Coronary artery (tissue), 2 donors: Measurements from ENCODE around the gene PCK1.
A peak's percentile ranks its signal among the peaks of the same experiment; 100 is the strongest.

Experiments
- DNase-seq: peaks from one replicate; pipeline ENCODE4 v3.0.0-alpha.2; 2017; ENCODE audit warnings: low spot score
- H3K27ac ChIP-seq, 2 donors: fragments of 200-600 bp; sonication (generic); one replicate each; pipeline ENCODE4 v1.5.1; 2016 to 2019
- H3K4me3 ChIP-seq: fragments of 200-600 bp; sonication (generic); 2 replicates; pipeline ENCODE4 v1.5.1; 2016; ENCODE audit warnings: mild to moderate bottlenecking, moderate library complexity
- TF ChIP-seq, protein P1 (sequence below): fragments of 200-600 bp; sonication (generic); IDR thresholded peaks from one replicate; pipeline ENCODE4 v1.5.1; 2019; ENCODE audit warnings: antibody characterized with exemption

The PCK1 gene

DNA sequence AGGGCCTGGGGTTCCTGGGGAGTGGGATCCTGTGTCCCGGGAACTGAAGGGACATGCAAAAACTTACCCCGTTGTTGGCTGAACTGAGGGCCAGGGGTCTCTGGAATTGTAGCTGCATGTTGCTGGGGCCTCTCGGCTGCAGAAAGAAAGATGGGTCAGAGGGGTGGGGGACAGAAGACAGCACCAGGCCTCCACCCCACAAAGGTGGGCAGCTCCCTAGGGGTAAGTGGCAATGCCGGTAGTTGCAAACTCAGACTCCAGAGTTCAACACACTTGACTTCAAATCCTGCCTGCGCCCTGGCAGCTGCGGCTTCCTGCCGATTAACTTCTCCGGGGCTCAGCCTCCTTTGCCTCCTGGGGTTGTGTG lies 54.5 kb downstream of the PCK1 start:
- Histone ChIP-seq H3K27ac (no peak overlapping the region), H3K4me3 (no peak overlapping the region)
- TF ChIP-seq, protein P1, sequence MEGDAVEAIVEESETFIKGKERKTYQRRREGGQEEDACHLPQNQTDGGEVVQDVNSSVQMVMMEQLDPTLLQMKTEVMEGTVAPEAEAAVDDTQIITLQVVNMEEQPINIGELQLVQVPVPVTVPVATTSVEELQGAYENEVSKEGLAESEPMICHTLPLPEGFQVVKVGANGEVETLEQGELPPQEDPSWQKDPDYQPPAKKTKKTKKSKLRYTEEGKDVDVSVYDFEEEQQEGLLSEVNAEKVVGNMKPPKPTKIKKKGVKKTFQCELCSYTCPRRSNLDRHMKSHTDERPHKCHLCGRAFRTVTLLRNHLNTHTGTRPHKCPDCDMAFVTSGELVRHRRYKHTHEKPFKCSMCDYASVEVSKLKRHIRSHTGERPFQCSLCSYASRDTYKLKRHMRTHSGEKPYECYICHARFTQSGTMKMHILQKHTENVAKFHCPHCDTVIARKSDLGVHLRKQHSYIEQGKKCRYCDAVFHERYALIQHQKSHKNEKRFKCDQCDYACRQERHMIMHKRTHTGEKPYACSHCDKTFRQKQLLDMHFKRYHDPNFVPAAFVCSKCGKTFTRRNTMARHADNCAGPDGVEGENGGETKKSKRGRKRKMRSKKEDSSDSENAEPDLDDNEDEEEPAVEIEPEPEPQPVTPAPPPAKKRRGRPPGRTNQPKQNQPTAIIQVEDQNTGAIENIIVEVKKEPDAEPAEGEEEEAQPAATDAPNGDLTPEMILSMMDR: no peak
- DNase-seq: no peak

DNA sequence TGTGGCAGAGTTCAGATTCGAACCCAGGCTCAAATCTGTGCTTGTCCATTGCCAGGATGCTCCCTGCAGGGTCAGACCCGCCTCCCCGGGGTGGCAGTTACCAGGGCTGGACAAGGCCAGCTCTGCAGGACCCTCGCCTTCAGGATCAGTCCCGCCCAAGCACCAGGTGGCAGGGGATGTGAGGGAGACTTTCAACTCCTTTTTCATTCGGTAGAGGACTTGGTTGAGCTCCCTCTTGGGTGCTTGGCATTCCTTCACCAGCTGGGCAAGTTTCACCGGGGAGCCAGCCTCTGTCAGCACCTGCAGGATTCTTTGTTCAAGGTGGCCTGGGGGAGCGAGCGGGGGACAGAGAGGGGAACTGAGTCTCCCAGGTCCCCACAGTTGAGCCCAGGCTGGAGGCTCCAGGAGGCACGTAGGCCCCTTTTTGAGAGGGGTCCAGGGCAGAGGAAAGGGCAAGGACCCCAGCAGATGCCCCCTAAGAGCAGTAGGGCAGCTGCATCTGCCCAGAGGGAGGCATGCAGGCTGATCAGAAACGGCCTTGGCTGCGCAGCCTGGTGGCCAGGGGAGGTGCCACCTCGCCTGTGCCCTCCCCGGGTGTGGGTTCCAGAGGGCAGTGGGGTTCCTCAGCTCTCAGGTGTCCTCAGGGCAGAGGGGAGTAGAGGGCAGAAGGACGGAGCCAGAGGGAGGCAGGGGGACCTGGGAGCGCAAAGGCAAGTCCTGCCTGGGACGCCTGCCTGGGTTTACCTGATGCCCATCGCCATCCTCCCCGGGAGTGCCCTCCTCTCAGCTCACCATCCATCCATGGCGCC lies 55.4 kb downstream of the PCK1 start:
- TF ChIP-seq, protein P1: no peak
- Histone ChIP-seq H3K4me3 (no peak overlapping the region), H3K27ac (no peak overlapping the region)
- peak; percentile 69 for DNase-seq

DNA sequence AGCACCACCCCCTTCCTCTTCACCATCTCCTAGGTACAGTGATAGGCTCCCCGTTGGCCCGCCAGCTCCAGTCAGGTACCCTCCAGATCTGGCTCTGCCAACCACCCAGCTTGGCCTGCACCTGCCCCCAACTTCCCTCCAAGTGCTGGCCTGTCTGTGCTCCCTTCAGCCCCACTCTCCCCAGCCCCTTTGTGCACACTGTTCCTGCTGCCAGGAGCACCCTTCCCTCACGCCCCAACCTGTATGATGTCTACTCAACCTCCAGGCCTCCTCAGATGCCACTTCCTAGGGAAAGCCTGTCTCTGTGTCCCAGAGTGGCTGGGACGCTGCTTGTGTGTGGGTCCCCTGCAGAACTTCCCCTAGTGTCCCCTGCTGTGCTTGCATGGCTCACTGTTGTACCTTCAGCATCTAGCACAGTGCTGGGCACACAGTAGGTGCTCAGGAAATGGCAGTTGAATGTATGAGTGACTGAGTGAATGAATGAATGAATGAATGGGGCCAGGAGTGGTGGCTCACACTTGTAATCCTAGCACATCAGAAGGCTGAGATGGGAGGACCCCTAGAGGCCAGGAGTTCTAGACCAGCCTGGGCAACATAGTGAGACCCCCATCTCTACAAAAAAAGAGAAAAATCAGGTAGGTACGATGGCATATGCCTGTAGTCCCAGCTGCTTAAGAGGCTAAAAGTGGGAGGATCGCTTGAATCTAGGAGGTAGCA lies 56.3 kb downstream of the PCK1 start:
- DNase-seq: peak; percentile 56
- Histone ChIP-seq H3K4me3 (no peak overlapping the region), H3K27ac (no peak overlapping the region)
- TF ChIP-seq, protein P1: no peak
